H54 (cell line): ENCODE results near the gene PJVK.
"Not testable (repeated sequence)": the region's sequence is repeated elsewhere in the genome, so short reads cannot be mapped to it uniquely, and the experiment has no call there.

Experiments used
- DNase-seq: peaks from one replicate; pipeline ENCODE4 v3.0.0; 2011; ENCODE audit warnings: low spot score, mixed read lengths; ENCODE audit not compliant: insufficient read length
- FAIRE-seq: peaks from 3 replicates; lab custom pipeline; 2011; peaks lifted over from hg19 to GRCh38; lab: Jason Lieb, UNC
- POLR2A ChIP-seq: IDR thresholded peaks from 2 replicates; pipeline ENCODE4 v1.6.1; 2011; ENCODE audit warnings: low read depth, mild to moderate bottlenecking, low read length

Gene PJVK

GRCh38 chr2:178420463-178420999 lies 30.6 kb upstream of the PJVK start:
- DNase-seq (no peak), FAIRE-seq (no peak)
- TF ChIP-seq POLR2A, result no peak

- no peak for TF ChIP-seq POLR2A
- no peak for DNase-seq
- no peak for FAIRE-seq
These were observed 29.1 kb upstream of the PJVK start for GRCh38 chr2:178422097-178422496.

- not testable (repeated sequence) for DNase-seq, FAIRE-seq
These were observed 27.4 kb upstream of the PJVK start for GRCh38 chr2:178423746-178424145.

GRCh38 chr2:178425255-178425827 lies 25.8 kb upstream of the PJVK start:
- TF ChIP-seq POLR2A, result no peak
- DNase-seq (no peak), FAIRE-seq (no peak)

GRCh38 chr2:178426388-178426787 lies 24.8 kb upstream of the PJVK start:
- FAIRE-seq, result no peak
- no peak for DNase-seq
- TF ChIP-seq POLR2A, result no peak

- FAIRE-seq (no peak), DNase-seq (no peak)
- TF ChIP-seq POLR2A, result no peak
These were observed 23.7 kb upstream of the PJVK start for GRCh38 chr2:178427458-178427857.

GRCh38 chr2:178428396-178428806 lies 22.8 kb upstream of the PJVK start:
- FAIRE-seq (no peak), DNase-seq (no peak)
- no peak for TF ChIP-seq POLR2A

- FAIRE-seq (no peak), DNase-seq (no peak)
- TF ChIP-seq POLR2A, result no peak
These were observed 21.8 kb upstream of the PJVK start for GRCh38 chr2:178429336-178429735.

- no peak for TF ChIP-seq POLR2A
- DNase-seq (no peak), FAIRE-seq (no peak)
These were observed 14.5 kb upstream of the PJVK start for GRCh38 chr2:178436662-178437061.

- FAIRE-seq, result no peak
- TF ChIP-seq POLR2A, result no peak
- no peak for DNase-seq
These were observed 9.8 kb upstream of the PJVK start for GRCh38 chr2:178441426-178441825.

- TF ChIP-seq POLR2A, result no peak
- FAIRE-seq, result no peak
- no peak for DNase-seq
These were observed 2.1 kb upstream of the PJVK start for GRCh38 chr2:178448968-178449661.

GRCh38 chr2:178449700-178450523 lies 1.3 kb upstream of the PJVK start:
- DNase-seq (no peak), FAIRE-seq (no peak)
- TF ChIP-seq POLR2A, result no peak

GRCh38 chr2:178450524-178450773 lies 729 bp upstream of the PJVK start:
- no peak for FAIRE-seq
- DNase-seq, result peak; percentile 75
- no peak for TF ChIP-seq POLR2A

GRCh38 chr2:178452334-178452733 lies 1.2 kb downstream of the PJVK start:
- TF ChIP-seq POLR2A, result no peak
- no peak for DNase-seq

More at GRCh38 chr2:178452334-178452733, 1.2 kb downstream of the PJVK start:
- no peak for FAIRE-seq
